ENCODE measurements around the gene TDP1. TPM values are rescaled to one million over a fixed set of nuclear protein-coding genes. Genes with fewer than 3 reads are reported as not detected.
A peak's percentile ranks its signal among the peaks of the same experiment; 100 is the strongest.

The TDP1 gene
- total RNA-seq, result 10 to 100 TPM; 71.8 to 84.9 (median 72.9) TPM

DNA sequence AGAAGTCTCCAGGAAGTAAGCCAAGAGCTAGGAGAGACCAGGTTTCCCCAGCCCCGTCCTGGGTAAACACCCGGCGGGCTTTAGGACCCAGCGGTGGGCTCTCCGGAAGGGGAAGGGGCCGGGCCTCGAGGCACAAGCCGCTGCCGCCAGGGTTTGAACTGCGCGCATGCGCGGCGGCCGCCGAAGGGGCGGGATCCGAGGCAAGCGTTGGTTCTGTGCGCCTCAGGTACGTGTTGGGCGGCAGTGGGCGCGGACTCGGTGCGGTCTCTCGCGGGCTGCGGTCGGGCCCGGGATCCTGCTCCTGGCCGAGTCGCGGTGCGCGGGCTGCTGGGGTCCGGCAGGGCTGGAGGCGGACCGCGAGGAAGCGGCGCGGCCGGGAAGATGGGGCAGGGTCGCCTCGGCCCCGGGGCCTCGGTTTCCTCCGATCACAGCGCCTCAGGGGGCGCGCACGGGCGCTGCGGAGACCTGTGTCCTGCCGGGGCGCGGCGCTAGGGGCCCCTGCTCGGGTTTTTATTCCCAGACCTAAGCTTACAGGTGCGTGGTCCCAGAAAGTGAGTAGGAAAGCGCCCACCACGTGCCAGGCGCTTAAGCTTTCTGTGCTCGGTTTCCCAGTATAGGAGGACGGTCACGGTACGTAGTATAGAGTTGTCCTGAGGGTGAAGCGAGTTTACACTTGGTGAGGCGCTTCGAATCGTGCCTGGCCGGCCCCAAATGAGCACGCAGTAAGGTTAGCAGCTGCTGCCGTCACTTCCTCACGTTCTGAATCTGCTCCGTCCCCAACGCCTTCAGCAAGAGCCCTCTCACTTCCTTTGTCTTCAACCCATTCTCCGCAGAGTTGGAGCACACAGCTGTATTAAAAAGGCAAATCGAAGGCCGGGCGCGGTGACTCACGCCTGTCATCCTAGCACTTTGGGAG is at the start of gene TDP1:
Gene TDP1 (plus strand): TSS at position 183 of the 916 bp plus-strand sequence. CDS start 7,188 bp downstream, outside the sequence.
- Mint-ChIP-seq H3K36me3 (ENCODE audit: insufficient read depth) (peaks cover 20% of the 10 kb centered on the region), H3K4me1 (ENCODE audit: low read depth) (peaks cover 52% of the 10 kb centered on the region), H3K27me3 (ENCODE audit: low read depth) (no peaks in the 10 kb centered on the region), H3K4me3 (peak within 1 kb of the TSS; percentile 94), H3K9me3 (no peaks in the 10 kb centered on the region)
- peak; percentile 94 for DNase-seq
- ATAC-seq, result peak; percentile 72 to 74

GRCh38 chr14:89906000-89906399 is 49.7 kb upstream of the TDP1 start:
- no peaks in the 10 kb centered on the region for H3K9me3 Mint-ChIP-seq
- H3K4me3 Mint-ChIP-seq, result no peak overlapping the region
- DNase-seq, result no peak
- H3K27me3 Mint-ChIP-seq (ENCODE audit: low read depth), result no peaks in the 10 kb centered on the region
- no peaks in the 10 kb centered on the region for H3K36me3 Mint-ChIP-seq (ENCODE audit: insufficient read depth)
- ATAC-seq, result no peak
- peaks cover 14% of the 10 kb centered on the region for H3K4me1 Mint-ChIP-seq (ENCODE audit: low read depth)

DNA sequence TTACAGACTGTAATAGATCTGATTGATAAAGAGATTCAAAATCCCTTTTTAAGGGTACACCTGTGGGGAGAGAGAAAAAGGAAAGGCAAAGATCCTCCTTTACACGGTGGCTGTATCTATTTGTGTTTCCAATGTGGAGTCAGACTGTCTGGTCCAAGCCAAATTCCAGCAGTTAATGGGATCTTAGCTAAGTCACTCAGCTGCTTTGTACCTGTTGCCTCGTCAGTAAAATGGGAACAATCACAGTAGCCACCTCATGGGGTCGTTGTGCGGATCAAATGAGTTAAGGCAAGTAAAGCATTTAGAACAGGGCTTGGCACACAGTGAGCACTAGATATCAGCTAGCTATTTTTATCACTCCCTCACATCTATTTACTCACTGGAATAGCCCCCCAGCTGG is 48.1 kb upstream of the TDP1 start:
- DNase-seq, result no peak
- Mint-ChIP-seq H3K36me3 (ENCODE audit: insufficient read depth) (no peaks in the 10 kb centered on the region), H3K27me3 (ENCODE audit: low read depth) (peaks cover 4% of the 10 kb centered on the region), H3K4me3 (no peak overlapping the region), H3K9me3 (no peaks in the 10 kb centered on the region), H3K4me1 (ENCODE audit: low read depth) (peaks cover 14% of the 10 kb centered on the region)
- ATAC-seq, result no peak

- Mint-ChIP-seq H3K4me3 (no peak overlapping the region), H3K4me1 (ENCODE audit: low read depth) (peaks cover 4% of the 10 kb centered on the region), H3K9me3 (no peaks in the 10 kb centered on the region), H3K36me3 (ENCODE audit: insufficient read depth) (no peaks in the 10 kb centered on the region), H3K27me3 (ENCODE audit: low read depth) (peaks cover 8% of the 10 kb centered on the region)
- DNase-seq (no peak), ATAC-seq (no peak)
Observed at GRCh38 chr14:89908712-89909450, 46.8 kb upstream of the TDP1 start.

DNA sequence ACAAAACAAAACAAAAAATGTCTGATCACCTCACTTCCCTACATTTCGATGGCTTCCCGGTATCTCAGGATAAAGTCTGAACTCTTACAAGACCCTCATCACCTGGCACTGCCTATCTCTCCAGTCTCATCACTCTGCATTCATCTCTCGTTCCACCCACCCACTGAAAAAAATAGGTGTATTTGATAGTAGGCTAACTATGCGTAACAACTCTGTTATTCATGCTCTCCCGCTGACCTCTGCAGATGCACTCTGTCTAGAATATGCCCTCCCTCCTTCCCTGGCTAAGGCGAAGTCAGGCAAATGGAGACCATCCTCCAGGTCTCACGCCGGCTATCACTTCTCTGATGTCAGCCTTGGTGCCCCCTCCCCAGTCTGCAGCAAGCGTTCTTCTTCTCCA is 46.1 kb upstream of the TDP1 start:
- DNase-seq (no peak), ATAC-seq (no peak)
- no peaks in the 10 kb centered on the region for H3K4me1 Mint-ChIP-seq (ENCODE audit: low read depth)
- no peak overlapping the region for H3K4me3 Mint-ChIP-seq
- peaks cover 8% of the 10 kb centered on the region for H3K27me3 Mint-ChIP-seq (ENCODE audit: low read depth)
- H3K36me3 Mint-ChIP-seq (ENCODE audit: insufficient read depth), result no peaks in the 10 kb centered on the region
- H3K9me3 Mint-ChIP-seq, result no peaks in the 10 kb centered on the region

DNA sequence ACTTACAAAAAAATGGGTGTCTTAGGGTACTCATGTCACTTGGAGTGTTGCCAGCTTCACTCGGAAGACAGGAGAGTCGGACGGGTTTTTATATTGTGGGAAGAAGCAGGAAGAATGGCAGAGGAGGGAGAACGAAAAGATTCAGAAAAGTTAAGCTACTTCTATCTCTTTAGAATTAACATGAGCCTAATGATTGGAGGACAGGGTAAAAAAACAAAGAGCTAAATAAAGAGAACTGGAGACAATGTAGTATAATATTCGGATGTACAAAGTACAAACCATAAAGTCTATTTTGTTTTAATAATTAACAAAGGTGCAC is 45.1 kb upstream of the TDP1 start:
- no peaks in the 10 kb centered on the region for H3K36me3 Mint-ChIP-seq (ENCODE audit: insufficient read depth)
- H3K4me3 Mint-ChIP-seq, result no peak overlapping the region
- H3K9me3 Mint-ChIP-seq, result no peaks in the 10 kb centered on the region
- no peak for ATAC-seq
- H3K4me1 Mint-ChIP-seq (ENCODE audit: low read depth), result peaks cover 4% of the 10 kb centered on the region
- no peak for DNase-seq
- peaks cover 11% of the 10 kb centered on the region for H3K27me3 Mint-ChIP-seq (ENCODE audit: low read depth)

- no peak overlapping the region for H3K4me3 Mint-ChIP-seq
- H3K36me3 Mint-ChIP-seq (ENCODE audit: insufficient read depth), result no peaks in the 10 kb centered on the region
- peaks cover 4% of the 10 kb centered on the region for H3K4me1 Mint-ChIP-seq (ENCODE audit: low read depth)
- H3K9me3 Mint-ChIP-seq, result no peaks in the 10 kb centered on the region
- DNase-seq (no peak), ATAC-seq (no peak)
- peaks cover 11% of the 10 kb centered on the region for H3K27me3 Mint-ChIP-seq (ENCODE audit: low read depth)
Observed at GRCh38 chr14:89911010-89911919, 44.5 kb upstream of the TDP1 start.

DNA sequence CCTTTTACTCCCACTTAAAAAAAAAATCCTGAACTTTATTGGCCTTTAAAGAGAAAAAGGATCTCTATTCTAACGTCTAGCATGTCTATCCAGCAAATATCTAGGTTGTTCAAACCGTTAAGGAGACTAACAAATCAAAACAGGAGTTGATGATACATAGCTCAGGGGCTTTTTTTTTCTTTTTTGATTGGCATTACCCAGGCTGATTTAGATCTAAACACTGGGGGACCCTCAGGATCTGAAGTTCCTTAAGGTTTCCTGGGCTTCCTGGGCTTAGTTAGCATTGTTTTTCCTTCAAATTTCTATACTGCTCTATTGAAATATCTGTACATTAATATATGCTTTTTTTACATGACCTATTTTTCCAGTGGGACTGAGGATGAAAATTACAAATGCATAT is 43.5 kb upstream of the TDP1 start:
- Mint-ChIP-seq H3K4me3 (no peak overlapping the region), H3K36me3 (ENCODE audit: insufficient read depth) (no peaks in the 10 kb centered on the region), H3K27me3 (ENCODE audit: low read depth) (peaks cover 11% of the 10 kb centered on the region), H3K9me3 (no peaks in the 10 kb centered on the region), H3K4me1 (ENCODE audit: low read depth) (peaks cover 4% of the 10 kb centered on the region)
- ATAC-seq (no peak), DNase-seq (no peak)

- Mint-ChIP-seq H3K9me3 (no peaks in the 10 kb centered on the region), H3K36me3 (ENCODE audit: insufficient read depth) (no peaks in the 10 kb centered on the region), H3K27me3 (ENCODE audit: low read depth) (peaks cover 11% of the 10 kb centered on the region), H3K4me1 (ENCODE audit: low read depth) (peaks cover 4% of the 10 kb centered on the region), H3K4me3 (no peak overlapping the region)
- no peak for DNase-seq
- ATAC-seq, result no peak
Observed at GRCh38 chr14:89912667-89913211, 43.0 kb upstream of the TDP1 start.

GRCh38 chr14:89915114-89915878 is 40.4 kb upstream of the TDP1 start:
- no peak for ATAC-seq
- peaks cover 4% of the 10 kb centered on the region for H3K4me1 Mint-ChIP-seq (ENCODE audit: low read depth)
- H3K9me3 Mint-ChIP-seq, result no peaks in the 10 kb centered on the region
- H3K4me3 Mint-ChIP-seq, result no peak overlapping the region
- peaks cover 11% of the 10 kb centered on the region for H3K27me3 Mint-ChIP-seq (ENCODE audit: low read depth)
- DNase-seq, result peak; percentile 61
- H3K36me3 Mint-ChIP-seq (ENCODE audit: insufficient read depth), result no peaks in the 10 kb centered on the region

DNA sequence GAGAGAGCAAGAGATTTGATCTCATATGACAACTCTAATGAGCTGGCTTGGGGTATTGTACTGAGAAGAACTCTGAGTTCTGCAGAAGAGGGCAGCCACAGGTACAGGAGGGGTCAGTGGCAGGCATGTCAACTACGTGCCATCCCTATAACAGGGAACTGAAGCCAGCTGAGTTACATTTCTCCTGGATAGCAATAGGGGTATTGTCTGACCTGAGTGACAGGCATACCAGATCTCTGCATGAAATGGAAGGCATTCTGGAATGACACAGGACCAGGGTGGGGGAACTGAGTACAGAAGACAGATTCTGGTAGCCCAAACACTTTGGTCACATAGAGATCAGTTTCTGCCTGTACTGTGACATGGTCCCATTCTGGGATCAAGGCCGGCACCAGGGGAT is 37.0 kb upstream of the TDP1 start:
- Mint-ChIP-seq H3K27me3 (ENCODE audit: low read depth) (peaks cover 3% of the 10 kb centered on the region), H3K4me3 (no peak overlapping the region), H3K36me3 (ENCODE audit: insufficient read depth) (no peaks in the 10 kb centered on the region), H3K4me1 (ENCODE audit: low read depth) (peaks cover 4% of the 10 kb centered on the region), H3K9me3 (no peaks in the 10 kb centered on the region)
- DNase-seq (no peak), ATAC-seq (no peak)

DNA sequence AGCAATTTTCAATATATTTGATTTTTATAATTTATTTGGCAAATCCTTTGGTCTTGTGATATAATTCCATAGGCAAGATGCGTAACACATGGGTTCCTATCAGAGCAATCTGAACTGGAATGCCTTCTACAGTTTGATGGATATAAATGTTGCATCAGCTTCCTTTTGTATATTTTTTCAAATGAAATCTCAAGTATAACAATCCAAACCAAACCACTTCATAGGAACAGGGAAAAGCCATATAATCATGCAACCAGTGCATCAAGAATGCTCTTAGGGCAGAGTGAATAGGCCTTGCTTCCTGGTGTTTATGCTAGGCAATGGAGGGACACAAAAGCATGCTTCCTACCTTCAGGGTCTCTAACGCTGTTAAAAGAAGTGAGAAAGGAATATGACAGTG is 35.7 kb upstream of the TDP1 start:
- Mint-ChIP-seq H3K27me3 (ENCODE audit: low read depth) (peaks cover 2% of the 10 kb centered on the region), H3K36me3 (ENCODE audit: insufficient read depth) (no peaks in the 10 kb centered on the region), H3K4me3 (no peak overlapping the region), H3K4me1 (ENCODE audit: low read depth) (peaks cover 2% of the 10 kb centered on the region), H3K9me3 (no peaks in the 10 kb centered on the region)
- DNase-seq (no peak), ATAC-seq (no peak)

DNA sequence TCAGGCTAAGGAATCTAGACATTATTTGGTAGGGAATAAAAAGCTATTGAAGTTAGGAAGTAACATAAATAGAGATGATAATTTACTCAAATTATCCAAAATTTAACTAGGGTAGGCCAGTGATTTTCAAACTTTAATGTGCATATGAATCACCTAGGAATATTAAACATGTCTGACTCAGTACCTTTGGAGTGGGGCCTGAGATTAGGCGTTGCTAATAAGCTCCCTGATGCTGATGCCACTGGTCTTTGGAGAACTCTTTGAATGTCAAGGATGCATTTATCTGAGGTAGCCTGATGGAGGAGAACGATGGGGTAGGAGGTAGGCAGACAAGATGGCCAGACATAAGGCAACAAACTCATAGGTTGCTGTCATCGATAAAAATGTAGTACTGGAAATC is 34.4 kb upstream of the TDP1 start:
- H3K9me3 Mint-ChIP-seq, result no peaks in the 10 kb centered on the region
- H3K4me1 Mint-ChIP-seq (ENCODE audit: low read depth), result no peaks in the 10 kb centered on the region
- ATAC-seq, result no peak
- no peaks in the 10 kb centered on the region for H3K27me3 Mint-ChIP-seq (ENCODE audit: low read depth)
- H3K36me3 Mint-ChIP-seq (ENCODE audit: insufficient read depth), result no peaks in the 10 kb centered on the region
- no peak overlapping the region for H3K4me3 Mint-ChIP-seq
- no peak for DNase-seq
